K562 (cell line): ENCODE results near the gene FOXJ3. TPM values are rescaled to one million over a fixed set of nuclear protein-coding genes. Genes with fewer than 3 reads are reported as not detected.

Source experiments
- ATAC-seq: fragments of 200-7000 bp; cut with Tn5 transposase; 3 replicates; pipeline ENCODE4 v1.9.1; 2020; ENCODE audit warnings: moderate library complexity
- BruUV-seq: library from RNA; stranded (reverse); fragments of 400-500 nt; replicated peaks from 2 replicates; lab custom pipeline; 2021; lab: Mats Ljungman, UMichigan
- CTCF ChIA-PET: fragments of 300-600 bp; formaldehyde crosslinking; extraction: SDS; loops from one replicate; lab custom pipeline; 2021; ENCODE audit warnings: low intra/inter-chr PET ratio; lab: Yijun Ruan, JAX
- POLR2A ChIA-PET: fragments of 300-600, 350-650 bp; sonication (Branson Sonifier 250); formaldehyde crosslinking; extraction: SDS; loops from one replicate; lab custom pipeline; 2021; ENCODE audit warnings: antibody characterized with exemption, inconsistent platforms; lab: Yijun Ruan, JAX
- DNase-seq, 4 experiments: peaks; one replicate each; pipeline versions ENCODE4 v3.0.0 to v3.0.0-alpha.2; 2011 to 2018; ENCODE audit warnings: low spot score in 3 of 4, mixed read lengths in 3 of 4; ENCODE audit errors: extremely low read depth in 1 of 4
- FAIRE-seq: peaks from 2 replicates; lab custom pipeline; 2011; peaks lifted over from hg19 to GRCh38; lab: Jason Lieb, UNC
- H2AFZ ChIP-seq: 2 replicates; pipeline ENCODE4 v1.6.0; 2011; ENCODE audit warnings: low read depth, low read length, control low read depth, inconsistent platforms
- H3K27ac ChIP-seq: fragments of 200-600 bp; 3 replicates; pipeline ENCODE4 v1.8.0; 2011; ENCODE audit warnings: low read depth, mild to moderate bottlenecking, control low read depth, inconsistent platforms, low read length, moderate library complexity, mixed read lengths; ENCODE audit errors: extremely low read depth
- H3K27me3 ChIP-seq, 2 experiments: fragments of 300-600 bp in 1 of 2; 2 replicates in 1 of 2; 3 replicates in 1 of 2; pipeline versions ENCODE4 v1.6.0 to v1.8.0; 2011; ENCODE audit warnings: inconsistent platforms in 2 of 2, low read length in 2 of 2, mild to moderate bottlenecking in 1 of 2, mixed read lengths in 1 of 2, moderate library complexity in 1 of 2; ENCODE audit not compliant: control insufficient read depth in 2 of 2, insufficient read depth in 2 of 2
- H3K36me3 ChIP-seq: fragments of 300-600 bp; 3 replicates; pipeline ENCODE4 v1.8.0; 2011; ENCODE audit warnings: mild to moderate bottlenecking, low read length, inconsistent platforms; ENCODE audit not compliant: control insufficient read depth, insufficient read depth
- H3K4me1 ChIP-seq, 2 experiments: fragments of 200-600 bp in 1 of 2; replicated peaks in 1 of 2; 2 replicates in 1 of 2; 3 replicates in 1 of 2; pipeline versions ENCODE4 v1.5.1 to v1.8.0; 2011; ENCODE audit warnings: inconsistent platforms in 2 of 2, low read length in 2 of 2, mild to moderate bottlenecking in 1 of 2, mixed read lengths in 1 of 2, moderate library complexity in 1 of 2; ENCODE audit not compliant: control insufficient read depth in 2 of 2, insufficient read depth in 2 of 2
- H3K4me2 ChIP-seq: 2 replicates; pipeline ENCODE4 v1.6.1; 2011; ENCODE audit warnings: low read length, control low read depth, inconsistent platforms, mixed read lengths; ENCODE audit not compliant: insufficient read depth
- H3K4me3 ChIP-seq: fragments of 200-600 bp; sonication (generic), shearing (Covaris generic); 2 replicates; pipeline ENCODE4 v1.5.1; 2016; ENCODE audit warnings: control low read depth, inconsistent platforms
- H3K79me2 ChIP-seq: fragments of 200-600 bp; 3 replicates; pipeline ENCODE4 v1.8.0; 2011; ENCODE audit warnings: low read length, inconsistent platforms; ENCODE audit not compliant: control insufficient read depth, insufficient read depth
- H3K9ac ChIP-seq, 2 experiments: 2 replicates each; pipeline versions ENCODE4 v1.6.0 to v1.6.1; 2011; ENCODE audit warnings: low read depth in 2 of 2, low read length in 2 of 2, control low read depth in 1 of 2, inconsistent platforms in 1 of 2, mild to moderate bottlenecking in 1 of 2, mixed read lengths in 1 of 2; ENCODE audit not compliant: insufficient read depth in 1 of 2
- H3K9me1 ChIP-seq: one replicate; pipeline ENCODE4 v1.6.0; 2011; ENCODE audit warnings: inconsistent platforms, mild to moderate bottlenecking, low read length, moderate library complexity; ENCODE audit not compliant: control insufficient read depth, insufficient read depth
- H3K9me3 ChIP-seq: replicated peaks from 2 replicates; pipeline ENCODE4 v1.5.1; 2011; ENCODE audit warnings: low read depth, low read length, inconsistent platforms; ENCODE audit not compliant: control insufficient read depth, insufficient read depth
- H4K20me1 ChIP-seq: replicated peaks from 2 replicates; pipeline ENCODE4 v1.6.1; 2011; ENCODE audit warnings: low read length, inconsistent platforms, mixed read lengths; ENCODE audit not compliant: control insufficient read depth, insufficient read depth
- ATF1 ChIP-seq, 2 experiments: fragments of 450-650 bp in 1 of 2; IDR thresholded peaks; 2 replicates each; pipeline ENCODE4 v1.6.1; 2016; ENCODE audit warnings: missing compliant biosample characterization in 1 of 2, missing genetic modification characterization in 1 of 2
- JUND ChIP-seq, 2 experiments: IDR thresholded peaks; 2 replicates in 1 of 2; 3 replicates in 1 of 2; pipeline ENCODE4 v1.6.1; 2011; ENCODE audit warnings: borderline replicate concordance in 2 of 2, low read depth in 2 of 2, low read length in 2 of 2, improper control_type of control experiment in 1 of 2, missing biosample characterization in 1 of 2, missing genetic modification characterization in 1 of 2, missing genetic modification reagents in 1 of 2
- MEIS2 ChIP-seq: fragments of 450-650 bp; IDR thresholded peaks from 2 replicates; pipeline ENCODE4 v1.6.1; 2014; ENCODE audit warnings: mild to moderate bottlenecking; ENCODE audit not compliant: partially characterized antibody
- SMARCA5 ChIP-seq: fragments of 450-650 bp; IDR thresholded peaks from 2 replicates; pipeline ENCODE4 v1.6.1; 2016
- ZNF57 ChIP-seq: fragments of 450-650 bp; formaldehyde crosslinking; IDR thresholded peaks from 2 replicates; pipeline ENCODE4 v1.4.0; 2020; ENCODE audit warnings: mild to moderate bottlenecking, moderate library complexity
- ZNF644 ChIP-seq: fragments of 200-800 bp; sonication (Bioruptor generic); IDR thresholded peaks from 2 replicates; pipeline ENCODE4 v1.6.1; 2016; ENCODE audit warnings: low read depth, missing genetic modification characterization, missing compliant biosample characterization
- in situ Hi-C: fragments of 300-500 bp; cut with MboI; formaldehyde crosslinking; loops from 4 replicates; pipeline ENCODE4 v1.15.0; 2018; ENCODE audit warnings: inconsistent platforms, mixed read lengths
- intact Hi-C: fragments of 100-400 bp; cut with micrococcal nuclease; formaldehyde crosslinking; loops from 2 replicates; pipeline ENCODE4 v1.14.2; 2022
- polyA plus RNA-seq, 8 experiments: library from polyadenylated mRNA; depleted of rRNA in 4 of 8; stranded (reverse) in 5 of 8; unstranded in 3 of 8; fragments of >200 nt; fragmentation: Nextera tagmentation in 2 of 8; fragmentation: Illumina TruSeq in 1 of 8; extraction: Ambion mirVana in 2 of 8; extraction: Trizol in 1 of 8; gene quantifications; 2 replicates each; pipeline versions ENCODE4 v1.2.1 to v1.2.3, GENCODE V29; 2011 to 2014; ENCODE audit warnings: inconsistent platforms in 1 of 8, missing spikeins in 1 of 8
- total RNA-seq, 7 experiments: library from RNA; depleted of rRNA in 6 of 7; stranded (reverse); fragments of >200 nt in 6 of 7; fragmentation: Illumina TruSeq in 2 of 7; extraction: Trizol in 2 of 7; gene quantifications; 2 replicates each; pipeline versions ENCODE4 v1.2.1 to v1.2.3, GENCODE V29; 2011 to 2021; ENCODE audit warnings: low replicate concordance in 1 of 7

The FOXJ3 gene
- total and polyA plus RNA-seq, 9 of the 15 experiments (the other 6 are each of a cell fraction or from before 2014, with no cell fraction given) = 8.7 to 35.3 (median 23.4) TPM

DNA sequence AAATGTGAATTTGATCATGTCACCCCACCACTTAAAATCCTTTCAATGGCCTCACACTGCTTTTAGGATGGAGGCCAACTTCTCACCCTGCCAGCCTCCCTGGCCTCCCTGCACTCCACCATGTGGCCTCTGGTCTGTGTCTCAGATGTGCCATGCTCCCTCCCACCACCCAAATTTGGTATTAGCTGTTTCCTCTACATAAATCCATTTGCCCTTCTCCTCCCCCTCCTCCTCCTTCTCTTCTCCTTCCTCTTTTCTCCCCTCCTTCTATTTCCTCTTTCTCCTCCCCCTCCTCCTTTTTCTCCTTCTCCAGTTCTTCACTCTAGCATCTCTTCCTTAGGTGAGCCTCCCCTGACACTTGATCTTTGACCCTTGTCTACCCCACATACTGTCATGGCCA lies 198.6 kb downstream of the FOXJ3 start:
- H3K36me3 ChIP-seq = no peaks in the 10 kb centered on the region
- no peaks in the 10 kb centered on the region for H3K79me2 ChIP-seq
- peaks cover 18 to 40% of the 10 kb centered on the region in 2 experiments; a peak in 4 of 5 replicates for H3K27me3 ChIP-seq
- no peaks in the 10 kb centered on the region for H3K9me1 ChIP-seq
- no peak for FAIRE-seq
- H3K27ac ChIP-seq = no peak overlapping the region
- ChIA-PET CTCF (no interaction called here), POLR2A (no interaction called here)
- no peaks in the 10 kb centered on the region for H3K4me1 ChIP-seq
- BruUV-seq = no TSS peak
- TF ChIP-seq ATF1 (CRISPR knock-in tag; IDR thresholded peaks at IDR 0.05) (no peak), ATF1 (tag; IDR thresholded peaks at IDR 0.05) (no peak), SMARCA5 (no peak), MEIS2 (no peak), JUND (IDR thresholded peaks at IDR 0.05; ENCODE audit: borderline replicate concordance, low read depth, low read length) (no peak), JUND (tag; IDR thresholded peaks at IDR 0.05; ENCODE audit: borderline replicate concordance, low read depth, low read length) (no peak), ZNF644 (no peak), ZNF57 (CRISPR knock-in tag) (no peak)
- no peak for ATAC-seq
- no peak overlapping the region for H3K4me2 ChIP-seq
- no peaks in the 10 kb centered on the region for H4K20me1 ChIP-seq
- H2AFZ ChIP-seq = no peak overlapping the region
- in situ Hi-C loops (loop anchor here (25.0 kb wide), 1 partner anchor 324 kb away; no protein-coding TSS in a partner anchor), intact Hi-C loops (loop anchor here (10.0 kb wide), 1 partner anchor 322 kb away; no protein-coding TSS in a partner anchor)
- DNase-seq = no peak
- H3K9me3 ChIP-seq = no peaks in the 10 kb centered on the region
- no peak overlapping the region for H3K4me3 ChIP-seq
- no peak overlapping the region for H3K9ac ChIP-seq
